Upper lobe of left lung (tissue), 4 donors: Measurements from ENCODE around the gene LTO1.

ENCODE experiments used
- POLR2A ChIP-seq, 4 donors: fragments of 450-650 bp; IDR thresholded peaks; one replicate each; pipeline ENCODE4 v1.5.1; 2016 to 2017; ENCODE audit warnings: antibody characterized with exemption in 4 of 4, mild to moderate bottlenecking in 2 of 4
- TF ChIP-seq, protein P1 (sequence below), 6 experiments: fragments of 450-650 bp in 4 of 6; fragments of 200-600 bp in 2 of 6; sonication (generic) in 2 of 6; IDR thresholded peaks; one replicate each; pipeline ENCODE4 v1.5.1; 2016 to 2019; ENCODE audit warnings: antibody characterized with exemption in 6 of 6

DNA sequence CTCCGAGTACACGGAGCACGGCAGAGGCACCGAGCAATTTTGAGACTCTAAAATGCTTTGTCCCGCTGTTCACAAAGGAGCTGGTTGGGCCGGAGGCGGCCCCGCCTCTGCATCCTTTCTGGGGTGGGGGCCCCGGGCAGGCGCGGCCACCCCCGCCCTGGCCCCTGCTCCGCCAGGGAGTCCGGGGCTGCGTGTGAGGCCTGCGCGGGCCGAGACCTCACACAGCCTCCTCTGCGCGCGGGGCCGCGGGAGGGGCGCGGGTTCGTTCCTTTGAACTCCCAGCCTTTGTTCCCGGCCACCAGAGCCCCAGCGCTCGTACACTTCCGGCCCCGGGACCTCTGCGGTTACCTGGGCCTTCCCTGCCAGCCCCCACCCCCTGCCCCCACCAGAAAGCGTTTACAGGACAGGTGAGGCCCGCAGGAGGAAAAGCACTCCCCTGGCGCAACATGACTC is 27.1 kb upstream of the LTO1 start:
- TF ChIP-seq, protein P1, sequence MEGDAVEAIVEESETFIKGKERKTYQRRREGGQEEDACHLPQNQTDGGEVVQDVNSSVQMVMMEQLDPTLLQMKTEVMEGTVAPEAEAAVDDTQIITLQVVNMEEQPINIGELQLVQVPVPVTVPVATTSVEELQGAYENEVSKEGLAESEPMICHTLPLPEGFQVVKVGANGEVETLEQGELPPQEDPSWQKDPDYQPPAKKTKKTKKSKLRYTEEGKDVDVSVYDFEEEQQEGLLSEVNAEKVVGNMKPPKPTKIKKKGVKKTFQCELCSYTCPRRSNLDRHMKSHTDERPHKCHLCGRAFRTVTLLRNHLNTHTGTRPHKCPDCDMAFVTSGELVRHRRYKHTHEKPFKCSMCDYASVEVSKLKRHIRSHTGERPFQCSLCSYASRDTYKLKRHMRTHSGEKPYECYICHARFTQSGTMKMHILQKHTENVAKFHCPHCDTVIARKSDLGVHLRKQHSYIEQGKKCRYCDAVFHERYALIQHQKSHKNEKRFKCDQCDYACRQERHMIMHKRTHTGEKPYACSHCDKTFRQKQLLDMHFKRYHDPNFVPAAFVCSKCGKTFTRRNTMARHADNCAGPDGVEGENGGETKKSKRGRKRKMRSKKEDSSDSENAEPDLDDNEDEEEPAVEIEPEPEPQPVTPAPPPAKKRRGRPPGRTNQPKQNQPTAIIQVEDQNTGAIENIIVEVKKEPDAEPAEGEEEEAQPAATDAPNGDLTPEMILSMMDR (IDR thresholded peaks at IDR 0.05): no peak
- no peak for TF ChIP-seq POLR2A (IDR thresholded peaks at IDR 0.05)
